UCSD-AML1 (cell line): ENCODE results near the gene CYSTM1.

Experiments
- DNase-seq: peaks from one replicate; lab custom pipeline; 2025; ENCODE audit not compliant: unreplicated experiment; lab: John Stamatoyannopoulos, UW

The CYSTM1 gene

DNA sequence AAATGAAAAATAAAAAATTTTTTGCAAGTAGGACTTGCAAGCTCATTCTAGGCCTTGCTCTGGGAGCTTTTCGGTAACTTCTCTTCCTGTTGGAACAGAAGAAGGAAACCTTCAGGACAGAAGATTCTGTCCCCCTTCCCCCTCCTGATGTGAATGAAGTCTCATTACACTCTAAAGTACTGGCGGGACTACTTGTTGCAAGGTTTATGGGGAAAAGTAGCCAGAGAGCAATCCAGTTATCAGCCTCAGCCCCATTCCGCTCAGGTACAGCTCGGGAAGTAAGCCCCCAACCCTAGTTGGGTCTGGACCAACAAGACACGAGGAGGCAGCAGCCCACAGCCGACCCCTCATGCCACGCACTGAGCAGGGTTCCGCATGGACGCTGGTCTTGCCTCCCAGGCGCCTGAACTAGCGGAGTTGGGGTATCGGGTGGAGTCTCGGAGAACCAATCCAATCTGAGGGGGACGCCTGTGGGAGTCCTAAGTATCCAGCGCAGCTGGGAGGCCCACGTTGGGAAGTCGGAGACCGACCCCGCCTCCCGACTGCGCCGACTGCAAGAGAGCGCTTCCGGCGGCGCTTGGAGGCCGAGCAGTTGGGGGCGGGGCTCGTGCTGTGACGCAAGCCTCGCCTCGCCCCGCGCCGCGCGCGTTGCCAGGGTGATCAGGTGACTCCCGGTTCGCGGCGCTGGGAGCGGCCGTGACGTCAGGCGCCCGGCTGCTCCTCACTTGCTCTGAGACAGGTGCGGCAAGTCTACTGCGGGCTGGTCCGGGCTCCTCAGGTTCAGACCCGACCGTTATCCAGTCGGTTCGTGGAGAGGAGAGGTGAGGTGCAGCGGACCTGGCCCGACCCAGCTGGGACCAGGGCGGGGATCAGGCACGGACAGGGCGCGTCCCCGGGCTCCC, at the start of gene CYSTM1:
CYSTM1 (plus strand) TSS at position 724 of the 902 bp plus-strand sequence. CDS start 19,278 bp downstream, outside the sequence.
- DNase-seq = peak; percentile 88

DNA sequence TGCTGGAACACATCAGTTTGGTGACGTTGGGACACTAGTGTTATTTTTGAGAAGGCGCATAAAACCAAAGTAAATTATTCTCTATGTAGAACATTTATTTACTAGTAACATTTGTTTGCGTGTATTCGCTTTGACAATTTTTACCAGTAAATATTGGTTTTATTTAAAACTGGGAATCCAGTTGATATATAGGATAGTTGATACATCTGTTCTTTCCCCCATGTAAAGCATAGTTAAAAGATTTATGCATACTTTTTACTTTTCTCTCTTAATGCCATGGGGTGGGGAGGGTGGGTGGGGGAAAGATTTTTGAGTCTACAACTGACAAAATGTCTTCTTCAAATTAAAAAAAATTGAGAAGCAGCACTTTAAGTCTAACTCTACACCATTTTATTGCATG, 49.4 kb upstream of the CYSTM1 start, which contains the start of gene IGIP:
IGIP (plus strand) TSS at position 301 of the 400 bp plus-strand sequence. CDS start 2,540 bp downstream, outside the sequence.
- no peak for DNase-seq

GRCh38 chr5:140126315-140127012, 48.5 kb upstream of the CYSTM1 start:
- no peak for DNase-seq

- DNase-seq = no peak
These were observed 46.6 kb upstream of the CYSTM1 start for GRCh38 chr5:140128376-140128775.

GRCh38 chr5:140130949-140131733, 43.8 kb upstream of the CYSTM1 start:
- DNase-seq = no peak

- no peak for DNase-seq
These were observed 43.0 kb upstream of the CYSTM1 start for GRCh38 chr5:140131967-140132409.

GRCh38 chr5:140133514-140134167, 41.3 kb upstream of the CYSTM1 start:
- no peak for DNase-seq

GRCh38 chr5:140134277-140134935, 40.6 kb upstream of the CYSTM1 start:
- DNase-seq = no peak

DNA sequence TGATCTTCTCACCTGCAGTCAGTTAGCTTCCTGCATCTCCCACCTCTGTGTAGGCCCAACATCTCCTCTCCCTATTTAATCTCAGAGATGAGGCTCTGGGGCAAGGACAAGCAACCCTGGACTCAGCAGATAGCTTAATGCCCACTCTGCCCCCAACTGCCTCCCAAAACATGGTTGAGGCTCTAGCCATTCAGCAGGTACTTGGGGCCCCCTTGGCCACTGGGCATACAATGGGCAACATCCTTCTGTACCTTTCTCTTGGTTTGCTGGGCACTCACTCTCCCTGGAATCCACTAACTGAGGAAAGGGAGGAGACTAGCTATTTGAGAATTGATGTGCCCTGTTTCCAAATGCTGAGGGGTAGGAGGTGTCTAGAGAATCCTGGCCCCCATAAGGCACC, 39.9 kb upstream of the CYSTM1 start:
- no peak for DNase-seq

DNA sequence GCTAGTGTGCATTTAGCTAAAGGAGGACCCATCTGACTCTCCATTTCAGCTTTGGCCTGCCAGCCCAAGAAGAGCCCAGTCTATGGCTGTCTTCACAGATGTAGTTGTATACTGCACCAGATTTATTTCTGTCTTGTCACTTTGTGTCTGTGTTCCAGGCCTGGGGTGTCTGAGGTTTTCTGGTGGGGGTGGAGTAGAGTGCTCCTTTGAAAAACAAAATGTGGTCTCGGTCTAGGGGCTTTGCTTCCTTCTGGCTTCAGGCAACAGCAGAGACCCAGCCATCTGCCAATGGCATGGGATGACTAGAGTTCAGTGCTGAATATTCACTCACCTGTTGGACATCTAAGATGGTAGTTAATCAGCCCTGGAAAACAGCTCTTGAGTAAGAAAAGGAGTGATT, 38.4 kb upstream of the CYSTM1 start:
- no peak for DNase-seq

- no peak for DNase-seq
These were observed 34.6 kb upstream of the CYSTM1 start for GRCh38 chr5:140140435-140140834.

DNA sequence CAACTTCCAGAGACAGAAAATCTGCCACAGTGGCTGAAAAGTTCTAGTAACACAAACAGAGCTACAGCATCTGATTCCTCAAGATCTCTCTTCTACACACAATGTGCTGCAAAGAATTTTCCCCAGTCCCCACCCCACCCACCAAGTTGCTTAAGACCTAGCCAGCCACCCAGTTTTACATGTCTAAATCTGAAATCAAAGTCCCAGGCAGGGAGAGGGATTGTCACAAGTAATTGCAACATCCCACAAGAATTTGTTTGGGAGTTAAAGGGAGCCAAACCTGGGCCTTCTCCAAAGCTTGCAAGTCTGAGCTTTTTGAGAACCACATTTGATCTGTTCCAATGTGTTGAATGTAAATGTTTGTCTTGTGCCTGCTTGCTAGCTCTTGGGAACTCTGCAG, 33.7 kb upstream of the CYSTM1 start:
- no peak for DNase-seq

GRCh38 chr5:140142246-140142645, 32.7 kb upstream of the CYSTM1 start:
- no peak for DNase-seq

GRCh38 chr5:140142856-140143255, 32.1 kb upstream of the CYSTM1 start:
- DNase-seq = no peak

- DNase-seq = no peak
These were observed 31.3 kb upstream of the CYSTM1 start for GRCh38 chr5:140143521-140144258.

DNA sequence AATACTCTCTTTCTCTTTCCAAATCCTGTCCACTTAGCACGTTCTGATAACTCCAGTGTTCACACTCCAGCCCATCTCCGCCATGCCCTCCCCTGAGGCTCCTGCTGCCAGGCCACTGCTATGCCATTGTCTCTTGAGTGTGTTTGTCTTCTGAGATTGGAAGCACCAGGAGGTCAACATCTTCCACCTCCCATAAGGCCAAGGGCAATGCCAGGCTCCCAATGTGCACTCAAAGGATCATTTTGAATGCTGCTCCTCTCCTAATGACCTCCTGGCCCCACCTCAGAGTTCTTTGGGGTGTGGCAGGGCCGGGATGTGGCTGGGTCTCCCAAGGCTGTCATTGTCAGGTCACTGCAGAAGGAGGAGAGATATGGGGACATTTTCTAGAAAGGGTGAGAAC, 29.7 kb upstream of the CYSTM1 start:
- DNase-seq = no peak

DNA sequence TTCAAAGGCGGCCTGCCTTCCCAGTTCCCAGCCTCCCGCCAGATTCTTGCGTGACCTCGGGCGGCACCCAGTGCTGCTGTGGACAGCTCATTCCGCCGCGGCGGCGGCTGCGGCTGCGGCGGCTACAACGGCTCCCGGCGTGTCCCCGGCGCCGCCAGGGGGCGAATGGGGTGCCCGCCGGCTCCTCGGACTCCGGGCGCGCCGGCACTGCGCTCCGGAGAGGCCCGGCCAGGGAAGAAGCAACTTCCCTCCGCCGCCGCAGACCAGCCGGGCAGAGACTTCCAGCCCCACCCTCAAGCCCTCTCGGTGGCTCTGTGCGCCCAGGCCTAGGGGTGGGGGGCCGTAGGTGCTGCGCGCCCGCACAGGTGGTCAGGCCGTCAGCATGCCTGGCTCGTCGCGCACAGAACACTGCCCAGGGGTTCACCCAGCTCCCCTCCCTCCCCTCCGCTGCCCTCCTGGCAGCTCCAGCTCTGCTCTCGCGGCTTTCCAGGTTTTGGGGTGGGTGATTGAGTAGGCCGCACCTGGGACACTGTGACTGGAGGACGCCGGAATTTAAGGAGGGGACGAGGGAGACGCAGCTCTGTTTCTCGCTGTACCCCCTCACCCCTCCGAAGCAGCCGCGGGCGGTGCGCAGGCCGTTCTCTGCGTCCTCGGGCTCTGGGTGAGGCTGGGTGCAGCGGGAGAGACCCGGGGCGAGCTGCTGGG, 29.0 kb upstream of the CYSTM1 start:
- peak; percentile 62 for DNase-seq

GRCh38 chr5:140146523-140146842, 28.5 kb upstream of the CYSTM1 start:
- no peak for DNase-seq

GRCh38 chr5:140147460-140147859, 27.5 kb upstream of the CYSTM1 start:
- no peak for DNase-seq
